ENCODE measurements around the gene BICC1. TPM values are rescaled to one million over a fixed set of nuclear protein-coding genes. Genes with fewer than 3 reads are reported as not detected.

BICC1 gene
- total RNA-seq, 2 donors from 2014 or later: 35.3 to 42.0 TPM

GRCh38 chr10:58615237-58615935, 102.7 kb downstream of the BICC1 start:
- TF ChIP-seq CTCF (IDR thresholded peaks at IDR 0.05) (no peak), POLR2A (IDR thresholded peaks at IDR 0.05) (no peak)
- no peaks in the 10 kb centered on the region for H3K36me3 ChIP-seq (replicated peaks in 1 of 2; ENCODE audit: insufficient read depth in 1 of 2, low read depth in 2 of 2)
- no peak overlapping the region for H3K27ac ChIP-seq
- no peaks in the 10 kb centered on the region for H3K27me3 ChIP-seq
- DNase-seq (no peak), ATAC-seq (no peak)
- H3K4me3 ChIP-seq: no peak overlapping the region
- intact Hi-C loops (cut with DNase I): no loop called here
- 82 to 92% methylated on average over 14 of the region's 14 CpGs for WGBS, 2 donors
- no peaks in the 10 kb centered on the region for H3K9me3 ChIP-seq
- peaks cover under 1% of the 10 kb centered on the region for H3K4me1 ChIP-seq

DNA sequence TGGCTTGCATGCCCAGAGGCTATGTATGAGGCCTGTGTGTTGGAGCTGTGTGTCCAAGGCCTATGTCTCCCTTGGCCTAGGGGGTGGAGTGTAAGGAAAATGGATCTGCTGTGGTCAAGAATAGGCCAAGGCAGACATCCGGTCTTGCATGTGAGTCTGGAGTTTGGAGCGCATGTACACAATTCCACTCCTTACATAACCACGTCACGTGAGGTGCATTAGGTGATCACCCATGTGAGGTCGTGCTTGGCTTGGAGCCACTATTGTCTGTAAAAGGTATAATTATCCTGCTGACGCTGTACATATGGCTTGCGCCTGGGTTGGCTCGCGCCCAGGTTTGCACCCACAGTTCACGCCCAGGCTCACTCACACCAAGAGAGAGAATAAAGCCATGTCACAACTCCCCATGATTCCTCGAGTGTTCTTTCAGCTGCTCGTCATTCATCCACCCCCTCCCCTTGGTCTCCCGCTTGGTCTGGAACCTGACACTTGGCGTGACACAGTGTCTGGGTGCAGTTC, 105.5 kb downstream of the BICC1 start:
- no peak for TF ChIP-seq POLR2A (IDR thresholded peaks at IDR 0.05)
- TF ChIP-seq CTCF (IDR thresholded peaks at IDR 0.05): no peak
- intact Hi-C loops (cut with DNase I): no loop called here
- H3K4me3 ChIP-seq: no peak overlapping the region
- H3K36me3 ChIP-seq (replicated peaks in 1 of 2; ENCODE audit: insufficient read depth in 1 of 2, low read depth in 2 of 2): no peaks in the 10 kb centered on the region
- no peaks in the 10 kb centered on the region for H3K9me3 ChIP-seq
- peaks cover 6% of the 10 kb centered on the region for H3K4me1 ChIP-seq
- H3K27ac ChIP-seq: no peak overlapping the region
- ATAC-seq (no peak), DNase-seq (no peak)
- no peaks in the 10 kb centered on the region for H3K27me3 ChIP-seq
- 89% methylated on average over 14 of the region's 14 CpGs for WGBS, 2 donors

DNA sequence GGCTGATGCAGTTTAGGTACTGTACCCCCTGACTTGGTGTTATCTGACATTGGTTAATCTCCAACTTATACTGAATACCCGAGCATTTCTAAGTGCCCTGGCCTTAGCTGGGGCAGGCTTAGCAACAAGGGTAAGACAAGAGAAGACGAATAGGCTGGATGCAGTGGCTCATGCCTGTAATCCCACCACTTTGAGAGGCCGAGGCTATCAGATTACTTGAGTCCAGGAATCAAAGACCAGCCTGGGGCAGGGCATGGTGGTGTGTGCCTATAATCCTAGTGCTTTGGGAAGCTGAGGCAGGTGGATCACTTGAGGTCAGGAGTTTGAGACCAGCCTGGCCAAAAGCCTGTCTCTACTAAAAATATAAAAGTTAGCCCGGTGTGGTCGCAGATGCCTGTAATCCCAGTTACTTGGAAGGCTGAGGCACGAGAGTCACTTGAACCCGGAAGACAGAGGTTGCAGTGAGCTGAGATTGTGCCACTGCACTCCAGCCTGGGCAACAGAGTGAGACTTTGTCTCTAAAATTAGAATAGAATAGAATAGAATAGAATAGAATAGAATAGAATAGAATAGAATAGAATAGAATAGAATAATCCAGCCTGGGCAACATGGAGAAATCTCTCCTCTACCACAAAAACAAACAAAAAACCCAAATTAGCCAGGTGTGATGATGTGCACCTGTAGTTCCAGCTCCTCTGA, 108.9 kb downstream of the BICC1 start:
- 51 to 67% methylated on average over 7 of the region's 7 CpGs for WGBS, 2 donors
- Histone ChIP-seq H3K4me3 (no peak overlapping the region), H3K4me1 (peaks cover 6% of the 10 kb centered on the region), H3K27me3 (no peaks in the 10 kb centered on the region), H3K9me3 (no peaks in the 10 kb centered on the region), H3K27ac (no peak overlapping the region), H3K36me3 (replicated peaks in 1 of 2; ENCODE audit: insufficient read depth in 1 of 2, low read depth in 2 of 2) (no peaks in the 10 kb centered on the region)
- intact Hi-C loops (cut with DNase I): no loop called here
- ATAC-seq (no peak), DNase-seq (no peak)
- TF ChIP-seq POLR2A (IDR thresholded peaks at IDR 0.05) (no peak), CTCF (IDR thresholded peaks at IDR 0.05) (no peak)

DNA sequence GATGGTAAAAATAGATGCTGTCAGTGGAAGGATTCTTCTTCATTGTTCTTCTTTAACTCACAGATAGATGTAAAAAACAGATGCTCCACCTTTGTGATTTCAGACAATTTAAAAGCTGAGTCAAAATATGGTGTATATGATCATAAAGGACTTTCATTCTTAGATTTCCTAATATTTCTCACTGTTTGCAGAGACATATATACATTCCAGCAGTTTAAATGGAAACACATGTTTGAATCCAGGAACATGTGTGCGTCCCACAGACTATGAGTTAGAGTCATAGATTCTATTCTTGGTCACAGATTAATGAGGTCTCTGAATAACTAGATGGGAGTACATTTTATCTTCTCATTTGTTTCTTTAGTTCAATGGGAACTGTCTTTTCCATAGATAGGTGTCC, 109.6 kb downstream of the BICC1 start:
- Histone ChIP-seq H3K9me3 (no peaks in the 10 kb centered on the region), H3K27me3 (no peaks in the 10 kb centered on the region), H3K36me3 (replicated peaks in 1 of 2; ENCODE audit: insufficient read depth in 1 of 2, low read depth in 2 of 2) (no peaks in the 10 kb centered on the region), H3K4me3 (no peak overlapping the region), H3K4me1 (peaks cover 6% of the 10 kb centered on the region), H3K27ac (no peak overlapping the region)
- no peak for TF ChIP-seq POLR2A (IDR thresholded peaks at IDR 0.05)
- TF ChIP-seq CTCF (IDR thresholded peaks at IDR 0.05): no peak
- 83 to 87% methylated on average over 1 of the region's 1 CpG for WGBS, 2 donors
- no peak for ATAC-seq
- no peak for DNase-seq
- intact Hi-C loops (cut with DNase I): no loop called here
